GM19238 (cell line): Measurements from ENCODE around the gene TEP1.
"Not testable (repeated sequence)": the region's sequence is repeated elsewhere in the genome, so short reads cannot be mapped to it uniquely, and the experiment has no call there.

ENCODE experiments used
- DNase-seq: peaks from one replicate; pipeline ENCODE4 v3.0.0; 2011; ENCODE audit warnings: low spot score; ENCODE audit not compliant: insufficient read length

The TEP1 gene

DNA sequence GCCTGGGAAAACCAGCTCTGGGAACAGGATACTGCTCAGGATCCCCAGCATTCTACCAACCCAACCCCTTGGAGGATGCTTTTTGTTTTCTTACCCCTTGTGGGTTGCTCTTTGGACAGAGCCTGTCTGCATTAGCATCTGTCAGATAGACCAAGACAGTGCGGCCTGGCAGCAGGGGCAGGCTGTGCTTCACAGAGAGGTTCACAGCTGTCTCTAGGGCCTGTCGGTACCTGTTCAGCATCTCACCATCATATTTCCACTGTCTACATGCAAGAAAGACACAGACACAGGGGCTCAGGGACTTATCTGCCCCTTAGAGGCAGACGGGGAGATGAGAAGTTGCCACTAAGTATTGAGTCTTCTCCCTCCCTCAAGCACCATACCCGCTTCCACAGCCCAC is 21.8 kb downstream of the TEP1 start:
- no peak for DNase-seq

DNA sequence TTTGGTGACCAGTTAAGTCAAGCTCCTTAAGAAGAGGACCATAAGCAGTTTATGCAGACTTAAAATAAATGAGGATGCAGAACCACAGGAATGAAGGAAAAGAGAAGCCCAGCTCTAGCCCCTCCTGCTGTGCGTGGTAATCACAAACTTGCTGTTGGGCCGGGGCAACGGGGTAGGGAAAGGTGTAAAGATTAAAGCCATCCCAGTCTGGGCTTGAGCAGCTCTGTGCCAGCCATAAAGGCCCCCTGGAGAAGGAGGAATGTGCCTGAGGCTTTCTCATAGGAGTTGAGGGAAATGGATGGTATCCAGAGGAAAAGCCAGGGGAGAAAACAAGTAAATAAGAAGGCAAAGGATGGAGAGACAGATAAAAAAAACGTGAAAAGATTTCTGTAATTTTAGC is 25.1 kb downstream of the TEP1 start:
- DNase-seq, result no peak

DNA sequence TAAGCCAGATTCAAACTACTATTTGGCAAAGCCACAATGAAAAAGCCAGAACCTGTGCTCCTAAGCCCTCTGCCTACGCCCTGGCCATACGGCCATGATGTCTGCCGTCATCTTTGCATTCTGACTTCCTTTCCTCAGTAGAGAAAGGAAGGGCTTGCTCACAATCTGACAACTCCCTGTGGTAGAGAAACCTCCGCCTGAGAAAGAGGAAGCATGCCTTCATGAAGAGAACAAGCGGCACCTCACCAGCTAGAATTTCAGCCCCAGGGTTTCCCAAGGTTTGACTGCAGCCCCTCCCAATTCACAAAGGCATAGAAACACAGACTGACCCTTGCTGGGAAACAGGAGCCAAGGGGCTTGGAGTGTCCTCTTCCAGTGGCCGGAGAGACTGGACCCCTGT is 25.7 kb downstream of the TEP1 start:
- DNase-seq, result no peak

DNA sequence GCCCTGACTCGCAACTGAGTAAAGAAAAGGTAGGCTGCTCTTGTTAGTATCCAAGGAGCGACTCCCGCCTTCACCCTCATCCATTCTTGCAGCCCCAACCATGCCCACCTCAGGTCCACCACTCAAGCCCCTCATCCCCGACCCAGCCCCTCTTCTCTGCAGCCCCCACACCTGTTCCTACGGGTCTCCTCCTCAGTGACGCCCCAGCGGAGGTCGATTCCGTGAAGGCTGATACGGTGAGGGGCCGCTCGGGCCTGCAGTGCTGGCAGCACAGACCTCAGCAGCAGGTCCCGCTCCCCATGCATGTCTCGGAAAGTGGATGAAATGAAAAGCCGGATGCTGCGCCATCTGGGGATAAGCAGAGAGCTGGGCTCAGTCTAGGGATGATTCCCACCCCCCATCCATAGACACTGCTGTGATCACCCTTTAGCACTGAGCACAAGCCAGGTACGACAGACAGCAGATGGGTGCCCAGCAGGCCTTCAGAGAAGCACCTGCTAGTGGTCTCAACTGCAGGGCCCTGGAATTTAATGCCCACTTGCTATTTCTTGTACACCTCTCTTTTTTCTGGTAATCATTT is 26.9 kb downstream of the TEP1 start:
- DNase-seq, result no peak

DNA sequence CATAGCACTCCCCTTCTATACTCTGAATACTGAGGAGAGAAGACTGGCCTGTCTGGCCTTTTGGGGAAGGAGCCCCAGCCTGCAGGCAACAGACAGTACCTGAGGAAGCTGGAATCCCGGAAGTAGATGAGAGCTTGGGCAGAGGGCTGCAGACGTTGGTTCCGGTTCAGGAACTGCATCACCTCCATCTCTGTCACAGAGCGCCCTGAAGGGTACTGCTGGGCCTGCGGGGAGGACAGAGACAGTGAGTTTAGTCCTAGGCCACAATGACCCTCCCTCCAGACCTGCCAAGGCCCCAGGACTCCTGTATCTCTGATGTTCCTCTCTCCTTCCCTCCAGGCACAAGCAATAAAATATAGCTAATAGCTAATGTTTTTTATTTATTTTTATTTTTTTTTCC is 28.4 kb downstream of the TEP1 start:
- no peak for DNase-seq

DNA sequence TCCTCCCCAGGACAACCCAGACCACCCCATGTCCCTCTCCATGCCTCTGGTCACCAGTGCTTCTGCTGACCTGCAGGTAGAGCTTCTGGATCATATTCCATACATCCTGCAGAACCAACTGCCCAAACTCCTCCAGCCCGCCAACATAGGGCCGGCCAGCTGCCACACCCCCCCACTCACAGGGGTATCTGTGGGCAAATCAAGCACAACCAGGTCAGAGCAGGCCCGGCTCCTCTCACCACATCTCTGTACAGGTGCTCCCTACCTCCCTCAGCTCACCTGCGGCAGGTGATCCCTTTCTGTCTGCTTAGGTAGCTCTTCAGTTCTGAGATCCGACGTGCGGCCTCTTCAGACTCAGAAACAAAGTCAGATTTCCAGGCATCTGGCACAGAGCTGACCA is 29.0 kb downstream of the TEP1 start:
- DNase-seq, result no peak

DNA sequence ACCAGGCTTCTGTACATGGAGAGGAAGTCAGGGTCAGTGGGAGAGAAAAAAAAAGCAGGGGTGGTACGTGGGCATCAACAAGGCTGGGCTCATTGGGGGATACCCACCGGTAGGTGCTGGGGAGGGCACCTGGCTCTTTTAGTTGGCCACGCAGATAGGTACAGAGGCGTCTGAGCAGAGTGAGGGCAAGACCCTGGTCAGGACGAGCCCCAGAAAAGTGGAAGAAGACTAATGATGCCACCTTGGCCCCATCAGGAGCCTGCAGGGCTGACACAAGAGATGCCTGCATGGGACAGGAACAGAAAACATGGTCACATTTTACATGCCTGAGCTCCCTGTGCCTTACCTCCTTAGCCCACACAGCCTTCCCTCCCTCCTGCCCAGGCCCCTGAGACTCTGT is 29.7 kb downstream of the TEP1 start:
- DNase-seq, result no peak

DNA sequence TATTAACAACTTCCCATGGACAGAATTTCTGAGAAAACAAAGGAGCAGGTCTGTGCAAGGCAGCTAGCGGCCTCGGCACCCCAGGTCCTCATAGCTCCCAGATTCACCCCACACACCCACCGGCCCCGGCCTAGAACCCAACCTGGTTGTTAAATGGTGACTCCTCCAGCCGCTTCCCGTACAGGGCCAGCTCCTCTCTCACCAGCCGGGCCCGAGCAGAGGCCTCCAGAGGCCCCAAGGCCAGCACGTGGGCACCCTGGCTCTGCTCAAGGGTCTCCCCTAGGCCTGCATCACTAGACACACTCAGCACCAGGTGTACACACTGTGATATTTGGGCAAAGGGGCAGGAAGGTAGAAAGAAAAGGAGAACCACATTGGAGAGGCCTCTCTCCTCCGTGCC is 30.3 kb downstream of the TEP1 start:
- DNase-seq, result no peak

DNA sequence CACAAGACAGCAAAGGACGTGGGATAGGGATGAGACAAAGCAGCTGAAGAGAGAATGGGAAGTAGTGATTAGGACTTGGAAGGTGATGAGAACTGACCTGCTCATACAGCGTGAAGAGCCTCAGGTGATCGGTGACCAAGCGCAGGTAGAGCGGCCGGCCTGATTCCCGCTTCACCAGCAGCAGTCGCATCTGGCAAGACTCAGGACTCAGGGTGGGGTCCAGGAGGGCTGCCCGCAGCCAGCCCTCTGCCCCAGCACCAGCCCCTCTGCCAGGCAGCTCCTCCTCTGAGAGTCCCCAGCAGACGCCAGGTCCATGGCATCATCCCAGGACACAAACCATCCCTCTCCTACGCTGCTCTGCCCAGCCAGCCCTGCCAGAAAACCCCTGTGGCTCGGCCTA is 30.8 kb downstream of the TEP1 start:
- no peak for DNase-seq

DNA sequence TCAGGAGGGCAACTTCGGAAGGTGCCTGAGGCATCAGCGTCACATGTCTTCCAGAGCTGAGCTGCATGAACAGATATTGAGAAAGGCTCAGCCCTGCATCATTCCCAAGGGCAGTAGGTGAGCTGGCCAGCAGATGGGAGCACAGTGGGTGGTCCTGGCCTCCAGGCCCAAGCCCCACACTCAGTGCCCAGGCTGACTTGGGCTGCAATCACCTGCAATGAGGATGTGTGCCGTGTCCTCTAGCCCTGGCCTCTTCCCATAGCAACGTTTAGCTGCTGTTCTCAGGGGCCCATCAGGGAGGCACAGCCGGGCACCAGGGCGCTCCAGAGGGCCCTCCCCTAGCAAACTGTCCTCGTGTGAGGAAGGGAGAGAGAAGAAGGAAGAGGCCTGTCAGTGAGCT is 32.0 kb downstream of the TEP1 start:
- DNase-seq, result no peak

DNA sequence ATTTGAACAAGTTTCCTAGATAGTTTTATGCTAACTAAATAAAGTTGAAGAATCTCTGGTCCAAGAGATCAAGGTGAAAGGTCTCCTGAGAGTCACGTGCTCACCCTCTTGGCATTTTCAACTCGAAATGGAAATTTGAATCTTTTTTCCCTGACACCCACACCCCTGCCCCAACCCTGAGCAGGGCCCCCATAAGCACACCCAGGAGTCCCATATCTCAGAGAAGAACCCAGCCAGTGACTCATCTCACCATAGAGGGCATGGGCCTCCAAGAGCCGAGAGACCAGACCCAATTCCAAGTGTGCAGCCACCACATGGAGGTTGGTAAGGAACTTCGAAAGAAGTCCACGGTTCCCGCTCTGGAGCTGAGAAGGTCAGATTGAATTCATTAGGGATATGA is 32.6 kb downstream of the TEP1 start:
- DNase-seq, result no peak

DNA sequence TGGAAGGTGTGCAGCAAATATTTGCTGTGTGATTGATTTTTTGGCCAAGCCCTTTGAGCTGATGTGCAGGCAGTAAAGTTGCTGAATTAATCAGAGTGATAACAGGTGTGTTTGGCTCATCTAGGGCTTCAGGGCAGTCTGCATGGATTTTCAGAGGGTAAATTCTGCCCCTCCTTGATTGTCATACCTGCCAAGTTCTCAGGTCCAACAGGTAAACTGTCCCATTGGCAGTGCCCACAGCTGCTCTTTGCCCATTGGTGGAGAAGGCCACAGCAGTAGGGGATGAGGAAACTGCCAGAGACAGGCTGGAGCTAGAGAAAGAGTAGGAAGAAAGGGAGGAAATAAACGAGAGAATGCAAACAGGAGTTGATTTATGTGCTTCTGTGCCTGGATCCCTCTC is 33.6 kb downstream of the TEP1 start:
- no peak for DNase-seq

DNA sequence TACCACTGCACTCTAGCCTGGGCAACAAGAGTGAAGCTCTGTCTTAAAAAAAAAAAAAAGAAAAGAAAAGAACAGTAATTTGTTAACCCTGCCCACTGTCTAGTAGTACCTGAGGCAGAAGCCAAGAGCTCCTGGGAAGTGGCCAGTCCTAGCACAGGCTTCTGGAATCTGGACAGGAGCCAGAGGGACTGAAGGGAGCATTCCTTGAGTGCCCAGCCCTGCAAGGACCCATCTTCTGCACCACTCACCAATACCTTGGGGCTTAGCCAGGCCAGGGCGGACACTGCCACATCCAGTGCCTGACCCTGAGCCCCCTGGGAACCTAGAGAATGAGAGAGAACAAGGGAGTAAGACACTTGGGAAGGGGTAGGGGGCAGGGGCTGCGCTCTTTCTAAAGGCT is 36.1 kb downstream of the TEP1 start:
- DNase-seq, result no peak

DNA sequence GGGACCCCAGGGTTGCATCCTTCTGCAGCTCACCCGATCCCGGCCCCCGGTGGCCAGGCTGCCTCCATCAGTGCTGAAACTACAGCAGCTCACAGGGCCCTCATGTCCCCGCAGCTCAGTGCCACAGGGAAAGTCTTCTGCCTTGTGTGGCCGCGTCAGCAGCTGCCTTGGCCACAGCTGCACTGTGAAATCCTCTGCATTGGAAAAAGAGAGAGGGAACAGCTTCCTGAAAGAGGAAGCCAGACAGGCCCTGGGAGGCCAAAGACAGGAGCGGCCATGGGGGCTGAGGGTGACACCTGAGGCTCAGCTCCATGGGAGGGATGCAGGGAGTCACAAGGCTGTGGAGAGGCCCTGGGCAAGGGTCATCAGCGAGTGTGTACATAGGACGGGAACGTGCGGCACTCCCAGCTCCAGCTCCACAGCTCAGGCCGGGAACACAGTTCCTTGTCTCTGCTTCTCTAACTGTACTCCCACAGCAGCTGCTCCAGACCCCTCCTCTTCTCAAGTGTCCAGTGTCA is 37.2 kb downstream of the TEP1 start:
- no peak for DNase-seq

DNA sequence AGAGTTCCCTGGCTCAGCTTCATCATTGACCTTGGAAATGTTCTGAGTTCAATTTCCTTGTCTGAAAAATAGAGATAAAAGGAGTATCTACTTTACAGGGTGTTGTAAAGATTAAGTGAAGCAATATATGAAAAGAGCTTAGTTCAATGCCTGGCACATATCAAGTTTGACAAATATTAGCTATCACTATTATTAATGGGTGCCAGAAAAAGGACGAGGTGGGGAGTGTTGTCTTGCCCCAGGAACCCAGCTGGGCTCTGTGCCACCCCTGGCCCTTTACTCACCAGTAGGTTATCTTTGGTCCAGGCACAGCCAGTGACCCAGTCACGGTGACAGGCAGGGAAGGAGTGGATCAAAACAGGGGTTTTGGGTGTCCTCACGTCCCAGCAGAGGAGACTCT is 37.8 kb downstream of the TEP1 start:
- DNase-seq, result no peak

DNA sequence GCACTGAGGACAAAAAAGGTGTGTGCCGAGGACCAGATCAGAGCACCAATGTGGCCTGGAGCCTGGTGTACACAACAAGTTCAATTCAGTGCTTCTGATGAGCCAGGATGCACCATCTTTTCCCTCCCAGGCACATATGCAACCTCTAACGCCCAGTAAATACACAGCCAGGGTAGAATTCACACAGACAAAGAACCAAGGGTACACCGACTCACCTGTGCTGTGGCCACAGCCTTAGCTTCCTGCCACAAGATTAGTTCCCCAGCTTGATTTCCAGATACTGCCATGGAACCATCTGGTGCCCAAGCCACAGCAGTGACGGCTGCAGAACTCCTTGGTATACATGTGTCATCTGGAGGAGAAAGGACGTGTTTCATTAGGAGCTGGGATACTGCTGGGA is 40.5 kb downstream of the TEP1 start:
- no peak for DNase-seq

DNA sequence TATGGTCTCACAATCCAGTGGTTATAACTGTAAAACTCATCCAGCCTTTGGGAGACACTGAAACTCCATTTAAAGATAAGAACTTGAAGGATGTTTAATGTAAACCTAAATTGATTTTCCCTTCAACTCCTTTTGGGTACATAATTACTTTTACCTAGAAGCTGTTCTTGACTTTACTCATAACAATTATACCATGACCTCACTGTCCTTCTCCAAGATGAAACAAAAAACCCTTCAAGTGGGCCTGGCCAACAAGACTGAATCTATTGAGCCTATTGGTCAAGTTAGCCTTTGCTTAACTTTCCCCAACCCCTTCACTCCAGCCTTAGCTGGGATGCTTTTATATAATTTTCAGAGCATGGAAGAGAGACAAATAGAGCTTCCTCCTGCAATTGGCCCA is 47.4 kb downstream of the TEP1 start:
- no peak for DNase-seq

DNA sequence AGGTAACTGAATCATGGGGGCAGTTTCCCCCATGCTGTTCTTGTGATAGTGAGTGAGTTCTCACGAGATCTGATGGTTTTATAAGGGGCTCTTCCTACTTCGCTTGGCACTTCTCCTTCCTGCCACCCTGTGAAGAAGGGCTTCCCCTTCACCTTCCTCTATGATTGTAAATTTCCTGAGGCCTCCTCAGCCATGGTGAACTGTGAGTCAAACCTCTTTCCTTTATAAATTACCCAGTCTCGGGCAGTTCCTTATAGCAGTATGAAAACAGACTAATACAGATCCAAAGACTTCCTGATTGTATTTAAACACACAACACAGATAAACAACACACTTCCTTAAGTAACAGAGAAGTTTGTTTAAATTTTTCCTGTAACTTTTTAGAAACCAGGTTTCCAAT is 54.8 kb downstream of the TEP1 start:
- DNase-seq, result not testable (repeated sequence)

DNA sequence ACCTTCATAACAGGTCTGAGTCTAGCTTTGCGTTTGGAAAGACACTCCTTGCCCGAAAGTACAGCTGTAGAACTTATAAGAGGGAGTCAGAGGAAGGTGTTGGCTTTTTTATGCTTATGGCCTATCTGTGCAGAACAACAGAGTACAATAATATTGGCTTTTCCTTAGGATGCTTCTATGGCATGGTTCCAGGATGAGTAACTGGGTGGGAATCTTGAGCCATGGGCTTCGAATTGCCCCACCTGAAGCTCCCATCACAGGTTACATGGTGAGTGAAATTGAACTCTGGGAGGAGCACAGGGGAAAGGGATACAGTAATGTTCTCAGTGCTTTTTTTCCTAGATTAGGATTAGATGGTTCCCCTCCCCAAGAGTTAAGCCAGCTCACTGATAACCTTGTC is 56.9 kb downstream of the TEP1 start:
- no peak for DNase-seq

DNA sequence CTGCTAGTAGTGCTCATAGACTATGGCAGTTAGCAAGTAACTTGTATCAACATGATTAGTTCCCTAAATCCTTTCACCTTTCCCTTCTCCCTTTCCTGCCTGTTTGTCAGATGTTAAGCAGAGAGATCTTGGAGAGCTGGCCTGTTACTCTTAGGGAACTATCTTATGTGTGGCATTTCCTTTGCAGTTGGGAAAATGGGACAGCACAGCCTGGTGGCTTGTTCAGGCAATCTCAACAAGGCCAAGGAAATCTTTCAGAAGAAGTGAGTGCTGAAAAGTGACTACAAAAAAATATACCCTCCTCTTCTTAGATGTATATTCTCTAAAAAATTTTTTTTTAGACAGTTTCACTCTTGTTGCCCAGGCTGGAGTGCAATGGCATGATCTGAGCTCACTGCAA is 62.4 kb downstream of the TEP1 start:
- DNase-seq, result no peak

DNA sequence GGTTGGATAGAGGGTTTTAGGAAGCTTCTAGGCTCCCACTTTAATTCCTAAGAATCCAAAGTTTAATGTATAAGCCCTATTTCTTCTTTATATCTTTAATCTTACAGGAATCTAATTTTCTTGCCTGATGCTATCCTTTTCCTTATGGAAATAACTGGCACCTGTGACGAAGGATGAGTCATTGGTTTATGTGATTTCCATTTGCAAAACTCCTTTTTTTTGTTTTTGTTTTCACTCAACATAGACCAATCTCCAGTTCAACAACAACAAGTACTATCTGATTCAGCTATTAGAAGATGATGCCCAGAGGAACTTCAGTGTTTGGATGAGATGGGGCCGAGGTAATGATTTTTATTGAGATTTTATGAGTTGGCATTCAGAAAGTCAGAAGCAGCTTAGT is 63.0 kb downstream of the TEP1 start:
- no peak for DNase-seq

DNA sequence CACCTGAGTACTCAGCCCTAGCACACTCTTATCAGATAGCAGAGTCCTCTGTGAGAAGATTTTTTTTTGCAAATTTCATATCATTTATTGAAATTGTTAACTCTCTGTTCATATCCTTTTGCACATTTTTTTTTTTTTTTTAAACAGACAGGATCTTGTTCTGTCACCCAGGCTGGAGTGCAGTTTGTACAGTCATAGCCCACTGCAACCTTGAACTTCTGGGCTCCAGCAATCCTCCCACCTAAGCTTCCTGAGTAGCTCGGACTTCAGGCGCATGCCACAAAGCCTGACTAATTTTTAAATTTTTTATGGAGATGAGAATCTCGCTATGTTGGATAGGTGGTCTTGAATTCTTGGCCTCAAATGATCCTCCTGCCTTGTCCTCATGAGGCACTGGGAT is 65.6 kb downstream of the TEP1 start:
- DNase-seq, result no peak

DNA sequence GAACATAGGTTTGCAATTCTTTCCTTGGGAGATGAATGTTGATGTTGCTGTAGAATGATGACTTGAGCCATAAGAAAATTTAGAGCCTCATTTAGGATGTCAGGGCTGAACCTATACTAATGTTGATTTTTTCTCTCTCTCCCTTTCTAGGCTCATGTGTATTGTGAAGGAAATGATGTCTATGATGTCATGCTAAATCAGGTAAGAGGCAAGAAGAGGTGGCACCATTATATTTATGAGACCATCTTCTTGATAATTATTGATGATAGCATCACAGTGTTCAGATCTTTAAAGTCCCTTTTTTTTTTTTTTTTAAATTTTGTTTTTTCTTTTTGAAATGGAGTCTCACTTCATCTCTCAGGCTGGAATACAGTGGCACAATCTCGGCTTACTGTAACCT is 66.6 kb downstream of the TEP1 start:
- no peak for DNase-seq

DNA sequence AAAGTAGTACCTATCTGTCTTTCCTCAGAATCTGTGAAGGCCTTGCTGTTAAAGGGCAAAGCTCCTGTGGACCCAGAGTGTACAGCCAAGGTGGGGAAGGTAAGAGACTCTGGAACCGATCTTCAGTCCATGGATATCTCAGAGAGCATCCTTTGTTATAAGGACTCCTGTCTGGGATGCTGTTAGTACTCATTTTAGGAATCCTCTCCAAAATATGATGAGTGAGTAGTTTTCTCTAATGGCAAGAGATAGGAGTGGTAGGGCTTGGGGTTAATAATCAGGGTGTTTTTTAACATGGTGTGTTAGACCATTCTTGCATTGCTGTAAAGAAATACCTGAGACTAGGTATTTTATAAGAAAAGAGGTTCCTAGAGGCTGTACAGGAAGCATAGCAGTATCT is 67.9 kb downstream of the TEP1 start:
- DNase-seq, result no peak
